Occipital lobe (tissue), 2 donors: ENCODE measurements around the gene COX18. TPM values are rescaled to one million over a fixed set of nuclear protein-coding genes. Genes with fewer than 3 reads are reported as not detected.

Experiments
- DNase-seq: peaks from one replicate; lab custom pipeline; 2025; lab: John Stamatoyannopoulos, UW
- total RNA-seq: library from RNA; depleted of rRNA; stranded (reverse); fragments of >200 nt; gene quantifications from one replicate; pipeline ENCODE4 v1.2.3, GENCODE V29; 2014

COX18 gene
- 40.4 TPM for total RNA-seq

- DNase-seq: peak; percentile 95
These were observed at the start of gene COX18 for GRCh38 chr4:73069338-73070073. Gene COX18, minus strand, starts transcription at chr4:73069716. Its CDS starts 67 bp downstream, at chr4:73069649.

DNA sequence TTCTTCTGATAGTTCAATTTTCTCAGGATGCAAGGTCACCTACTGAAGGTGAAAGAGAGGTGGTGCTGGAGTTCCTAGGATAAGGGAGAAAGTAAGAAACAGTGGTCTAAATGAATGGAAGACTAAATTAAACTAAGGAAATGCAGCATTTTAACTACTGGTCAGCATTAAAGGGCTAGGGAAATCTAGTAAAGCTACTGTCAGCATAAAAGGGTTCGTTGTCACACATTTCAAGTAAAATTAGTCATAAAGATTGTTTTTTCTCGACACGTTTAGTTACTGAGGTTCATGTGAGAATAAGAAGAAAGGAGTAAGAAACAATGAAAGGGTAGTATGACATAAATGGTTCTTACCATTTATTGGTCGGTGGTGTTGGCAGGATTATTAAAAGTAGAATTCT, 40.0 kb upstream of the COX18 start:
- no peak for DNase-seq

DNA sequence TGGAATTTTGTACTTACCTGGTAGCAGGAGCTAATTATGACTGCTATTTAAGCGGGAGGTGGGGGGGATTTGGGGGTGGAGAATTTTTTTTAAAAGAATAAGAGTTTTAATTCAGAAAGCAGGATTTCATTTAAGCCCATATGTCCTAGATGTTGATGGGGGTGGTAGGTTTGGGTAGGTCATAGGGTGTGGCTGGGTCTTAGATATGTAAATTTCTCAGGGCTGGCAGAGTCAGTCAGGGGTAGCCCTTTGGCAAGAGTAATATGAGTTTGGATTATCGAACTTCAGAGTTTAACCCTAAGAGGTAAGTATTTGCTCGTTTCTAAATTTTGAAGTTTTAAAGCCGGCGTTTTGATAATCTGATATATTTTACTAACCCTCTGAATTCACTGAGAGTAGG, 35.2 kb upstream of the COX18 start:
- DNase-seq: no peak

- DNase-seq: no peak
These were observed 34.4 kb upstream of the COX18 start for GRCh38 chr4:73103799-73104503.

GRCh38 chr4:73099143-73099542, 29.6 kb upstream of the COX18 start:
- no peak for DNase-seq

GRCh38 chr4:73098713-73099112, 29.2 kb upstream of the COX18 start:
- DNase-seq: no peak

GRCh38 chr4:73098016-73098415, 28.5 kb upstream of the COX18 start:
- DNase-seq: no peak

DNA sequence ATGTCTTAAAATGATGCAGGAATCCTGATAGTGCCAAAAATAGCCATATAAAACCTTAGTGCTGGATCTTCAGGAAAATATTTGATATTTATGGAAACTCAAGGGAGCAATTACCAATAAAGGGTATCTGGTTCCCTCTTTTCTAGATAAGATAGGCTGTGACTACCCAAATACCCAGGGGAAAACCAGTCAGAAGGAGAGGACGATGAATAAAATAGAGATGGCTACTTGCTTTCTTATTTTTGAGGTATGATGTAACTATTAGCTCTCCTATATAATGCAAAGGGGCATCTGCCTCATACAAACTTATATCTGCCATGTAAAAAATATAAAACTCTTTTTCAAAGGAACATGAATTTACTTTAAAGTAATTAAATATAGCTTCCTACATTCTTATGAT, 23.4 kb upstream of the COX18 start:
- no peak for DNase-seq

- DNase-seq: no peak
These were observed 21.2 kb upstream of the COX18 start for GRCh38 chr4:73090738-73091137.

DNA sequence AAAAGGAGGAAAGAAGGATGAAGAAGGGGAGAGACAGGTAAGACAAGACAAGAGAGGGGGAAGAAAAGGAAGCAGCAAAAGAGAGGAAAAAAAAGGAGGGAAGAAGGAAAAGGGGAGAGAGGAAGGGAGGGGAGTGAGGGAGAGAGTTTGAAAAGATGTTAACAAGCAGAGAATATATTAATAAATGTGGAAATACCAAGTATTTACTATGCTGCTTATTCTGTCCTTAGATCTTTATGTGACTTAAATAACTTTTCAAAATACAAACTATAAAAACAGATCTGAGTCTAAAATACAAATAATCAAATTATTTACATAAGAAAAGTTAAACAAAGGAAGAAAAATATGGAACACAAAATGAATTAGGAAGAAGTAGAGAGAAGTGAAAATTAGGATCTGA, 18.4 kb upstream of the COX18 start:
- DNase-seq: no peak

DNA sequence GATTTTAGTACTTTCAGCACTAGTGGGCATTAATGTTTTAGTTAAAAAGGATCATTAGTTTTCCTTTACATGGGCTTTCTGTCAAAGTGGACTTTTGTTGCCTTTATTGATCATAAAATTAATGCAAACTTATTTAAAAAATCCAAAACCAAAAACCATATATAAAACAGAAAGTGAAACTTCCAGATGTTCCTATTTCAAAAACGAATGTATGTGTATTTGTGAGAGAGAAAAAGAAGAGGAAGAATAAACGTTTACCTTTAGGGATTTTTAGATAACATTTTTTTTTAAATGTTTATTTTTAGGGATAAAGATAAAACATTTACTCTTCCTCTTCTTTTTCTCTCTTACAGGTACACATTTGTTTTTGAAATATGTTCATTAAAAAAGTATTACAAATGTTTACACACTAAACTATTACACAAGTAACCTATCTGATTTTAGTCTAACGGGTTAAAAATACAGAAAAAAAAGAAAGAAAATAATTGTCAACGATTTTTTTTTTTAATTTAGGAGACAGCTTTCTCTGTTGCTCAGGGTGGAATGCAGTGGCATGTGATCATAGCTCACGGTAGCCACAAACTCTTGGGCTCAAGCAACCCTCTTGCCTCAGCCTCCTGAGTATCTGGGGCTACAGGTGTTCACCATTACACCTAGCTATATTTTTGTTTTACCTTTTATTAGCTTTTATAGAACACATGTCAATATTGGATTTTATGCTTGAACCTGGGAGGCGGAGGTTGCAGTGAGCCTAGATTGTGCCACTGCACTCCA, 16.8 kb upstream of the COX18 start:
- DNase-seq: no peak

- DNase-seq: peak; percentile 9
These were observed 11.3 kb upstream of the COX18 start for GRCh38 chr4:73080789-73081188.

GRCh38 chr4:73075832-73076231, 6.3 kb upstream of the COX18 start:
- DNase-seq: no peak

GRCh38 chr4:73070074-73070390, 516 bp upstream of the COX18 start:
- no peak for DNase-seq

DNA sequence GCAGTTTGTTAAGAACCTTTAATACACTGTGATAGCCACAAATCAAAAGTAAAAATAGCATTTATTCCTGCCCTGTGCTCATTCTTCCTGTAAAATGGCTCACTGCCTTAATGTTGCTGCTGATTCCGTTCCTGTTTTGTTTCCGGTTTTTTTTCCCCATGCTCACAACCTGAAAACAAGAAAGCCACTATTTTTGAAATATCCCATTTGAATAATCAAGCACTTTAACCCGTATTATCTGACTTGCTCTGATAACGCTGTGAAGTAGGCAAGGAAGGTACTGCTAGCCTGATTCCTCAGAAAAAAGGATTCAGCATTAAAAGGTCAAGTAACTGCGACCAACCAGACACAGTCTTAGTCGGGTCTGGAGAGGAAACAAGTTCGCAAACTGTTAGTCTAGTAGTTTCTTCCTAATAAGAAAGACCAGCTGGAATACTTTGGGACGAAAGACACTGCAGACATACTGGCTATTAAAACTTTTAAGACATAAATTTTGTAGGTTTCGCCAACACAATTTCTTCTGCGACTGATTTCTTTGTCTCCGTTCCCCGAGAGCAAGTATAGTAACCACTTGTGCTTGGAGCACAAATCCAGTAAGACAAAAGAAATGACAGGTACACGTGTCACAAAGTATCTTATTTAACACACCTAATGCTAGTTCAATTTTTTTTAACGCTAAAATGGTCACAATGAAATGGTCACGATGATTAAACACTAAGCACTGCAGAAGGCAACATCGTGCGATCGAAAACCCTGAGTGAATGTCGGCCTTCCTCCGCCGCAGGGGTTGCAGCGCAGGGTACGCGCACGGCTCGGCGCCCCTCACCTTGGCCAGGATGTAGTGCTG, 802 bp downstream of the COX18 start:
- DNase-seq: no peak

DNA sequence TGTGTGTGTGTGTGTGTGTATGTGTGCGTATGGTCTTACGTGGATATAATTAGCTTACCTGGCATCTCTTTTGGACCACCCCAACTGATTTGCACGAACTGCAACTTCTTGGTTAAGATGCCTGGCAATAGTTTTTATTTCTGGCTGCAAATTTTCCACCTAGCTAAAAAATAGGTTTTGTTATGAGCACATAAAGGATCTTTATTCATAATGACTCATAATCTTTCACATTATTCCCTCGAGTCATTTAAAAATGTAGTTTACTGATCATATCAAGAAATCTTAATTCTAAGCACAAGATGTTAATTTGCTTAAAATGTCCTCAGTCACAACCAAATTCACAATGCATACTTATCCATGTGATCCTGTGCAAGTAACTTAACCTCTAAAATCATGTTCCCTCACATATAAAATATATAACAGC, 1.5 kb downstream of the COX18 start:
- DNase-seq: no peak

DNA sequence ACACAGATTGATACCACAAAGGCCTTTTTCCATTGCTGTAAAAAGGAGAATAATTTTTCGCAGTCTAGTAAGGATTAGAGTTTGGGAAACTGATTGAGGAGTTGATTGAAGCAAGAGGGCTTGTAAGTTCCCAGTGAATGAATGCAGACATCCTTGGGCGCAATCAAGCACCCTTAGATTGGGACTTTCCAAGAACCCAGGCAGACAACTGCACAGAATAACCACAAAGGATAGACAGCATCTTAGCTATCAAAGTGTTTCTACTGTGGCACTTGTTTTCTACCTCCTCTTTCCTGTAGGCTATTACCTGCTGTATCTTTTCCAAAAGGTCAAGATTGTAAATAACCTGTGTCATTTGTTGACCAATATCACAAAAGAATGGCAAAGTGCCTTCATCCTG, 2.6 kb downstream of the COX18 start:
- no peak for DNase-seq

DNA sequence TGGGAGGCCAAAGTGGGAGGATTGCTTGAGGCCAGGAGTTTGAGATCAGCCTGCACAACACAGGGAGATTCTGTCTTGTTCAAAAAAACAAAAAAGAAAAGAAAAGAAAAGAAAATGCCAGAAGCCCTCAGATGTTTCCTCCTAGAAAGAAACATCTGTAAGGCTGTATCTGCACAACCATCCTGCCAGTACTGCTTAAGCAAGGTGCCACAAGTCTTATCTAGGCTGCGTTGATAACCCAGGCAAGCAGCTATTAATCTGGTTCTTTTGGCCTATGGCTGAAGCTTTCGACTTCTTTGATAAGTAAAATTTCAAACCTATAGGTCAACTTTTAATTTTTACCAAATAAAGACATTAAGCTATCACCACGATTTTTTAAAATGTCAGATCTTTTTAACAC, 3.1 kb downstream of the COX18 start:
- DNase-seq: no peak

DNA sequence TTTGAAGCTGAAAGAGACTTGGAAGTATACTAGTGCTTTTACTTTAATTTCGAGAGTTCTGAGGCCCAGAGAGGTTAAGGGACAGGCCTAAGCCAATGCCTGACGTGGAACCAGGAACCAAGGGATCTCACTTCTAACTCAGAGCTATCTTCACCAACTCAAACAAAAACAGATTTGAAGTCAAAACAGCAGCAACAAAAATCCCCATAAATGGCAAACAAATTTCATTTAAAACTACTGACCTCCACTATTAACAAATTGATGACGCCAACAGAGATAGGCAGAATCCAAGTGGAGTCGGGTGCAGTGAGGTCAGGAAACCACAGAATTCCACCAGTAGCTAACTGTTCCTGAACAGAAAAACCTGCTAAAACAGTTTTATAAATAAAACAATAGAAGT, 5.0 kb downstream of the COX18 start:
- DNase-seq: no peak

- DNase-seq: no peak
These were observed 14.1 kb downstream of the COX18 start for GRCh38 chr4:73055241-73055897.

- DNase-seq: no peak
These were observed 15.5 kb downstream of the COX18 start for GRCh38 chr4:73053974-73054480.
